T-helper 17 cell (primary cell): ENCODE measurements around the gene TSBP1. TPM values are rescaled to one million over a fixed set of nuclear protein-coding genes. Genes with fewer than 3 reads are reported as not detected.
"Not testable (repeated sequence)": the region's sequence is repeated elsewhere in the genome, so short reads cannot be mapped to it uniquely, and the experiment has no call there.

Experiments used
- ATAC-seq: fragments of 150-1000 bp; cut with Tn5 transposase; 2 replicates; pipeline ENCODE4 v1.10.0; 2021; ENCODE audit warnings: mild to moderate bottlenecking, moderate library complexity
- DNase-seq, 3 donors: peaks; one replicate each; pipeline versions ENCODE4 v3.0.0 to v3.0.0-alpha.2; 2020 to 2021
- H3K9me3 ChIP-seq: one replicate; pipeline ENCODE4 v1.7.0; 2013; ENCODE audit warnings: low read length, mild to moderate bottlenecking; ENCODE audit not compliant: control insufficient read depth, poor library complexity, severe bottlenecking
- H3K27ac Mint-ChIP-seq: one replicate; pipeline ENCODE4 v1.8.0; 2022; ENCODE audit warnings: mild to moderate bottlenecking, moderate library complexity, mixed read lengths
- H3K27me3 Mint-ChIP-seq: one replicate; pipeline ENCODE4 v1.8.0; 2022; ENCODE audit warnings: mixed read lengths
- H3K36me3 Mint-ChIP-seq: one replicate; pipeline ENCODE4 v1.8.0; 2022; ENCODE audit warnings: low read depth, mixed read lengths
- H3K4me1 Mint-ChIP-seq: one replicate; pipeline ENCODE4 v1.8.0; 2022; ENCODE audit warnings: mild to moderate bottlenecking, mixed read lengths
- H3K4me3 Mint-ChIP-seq: one replicate; pipeline ENCODE4 v1.8.0; 2022; ENCODE audit warnings: mild to moderate bottlenecking, moderate library complexity, mixed read lengths
- total RNA-seq, 4 donors: library from RNA in 2 of 4; stranded (reverse) in 2 of 4; gene quantifications; one replicate each; pipeline ENCODE4 v1.2.3 and lab custom pipeline; 2022 to 2026

TSBP1 gene
- total RNA-seq, 2 donors from 2014 or later = not detected

- H3K9me3 ChIP-seq = no peaks in the 10 kb centered on the region
- H3K36me3 Mint-ChIP-seq = peaks cover 5% of the 10 kb centered on the region
- no peaks in the 10 kb centered on the region for H3K4me1 Mint-ChIP-seq
- H3K27ac Mint-ChIP-seq = no peak overlapping the region
- DNase-seq (no peak), ATAC-seq (no peak)
- H3K4me3 Mint-ChIP-seq = no peak overlapping the region
- H3K27me3 Mint-ChIP-seq = peaks cover 62% of the 10 kb centered on the region
These were observed 80.2 kb downstream of the TSBP1 start for GRCh38 chr6:32291543-32291942.

- Mint-ChIP-seq H3K4me3 (no peak overlapping the region), H3K27ac (no peak overlapping the region), H3K27me3 (peaks cover 63% of the 10 kb centered on the region), H3K4me1 (no peaks in the 10 kb centered on the region), H3K36me3 (peaks cover 5% of the 10 kb centered on the region)
- no peaks in the 10 kb centered on the region for H3K9me3 ChIP-seq
- DNase-seq (no peak), ATAC-seq (no peak)
These were observed 80.7 kb downstream of the TSBP1 start for GRCh38 chr6:32290886-32291450.

- no peaks in the 10 kb centered on the region for H3K9me3 ChIP-seq
- DNase-seq = no peak
- Mint-ChIP-seq H3K4me1 (no peaks in the 10 kb centered on the region), H3K4me3 (no peak overlapping the region), H3K36me3 (peaks cover 5% of the 10 kb centered on the region), H3K27me3 (peaks cover 56% of the 10 kb centered on the region), H3K27ac (no peak overlapping the region)
- no peak for ATAC-seq
These were observed 83.3 kb downstream of the TSBP1 start for GRCh38 chr6:32288426-32288825.

- not testable (repeated sequence) for H3K4me1 Mint-ChIP-seq, H3K9me3 ChIP-seq, ATAC-seq, H3K27ac Mint-ChIP-seq, DNase-seq, H3K4me3 Mint-ChIP-seq, H3K36me3 Mint-ChIP-seq
- peaks cover 28% of the 10 kb centered on the region for H3K27me3 Mint-ChIP-seq
These were observed 97.7 kb downstream of the TSBP1 start for GRCh38 chr6:32273801-32274577.

GRCh38 chr6:32271429-32271828, 100.3 kb downstream of the TSBP1 start:
- DNase-seq (no peak), ATAC-seq (no peak)
- Mint-ChIP-seq H3K27ac (no peak overlapping the region), H3K4me3 (peak overlapping the region; percentile 13), H3K36me3 (peaks cover 6% of the 10 kb centered on the region), H3K4me1 (peaks cover 8% of the 10 kb centered on the region), H3K27me3 (peaks cover 13% of the 10 kb centered on the region)
- no peaks in the 10 kb centered on the region for H3K9me3 ChIP-seq

- peaks cover 11% of the 10 kb centered on the region for H3K27me3 Mint-ChIP-seq
- H3K4me1 Mint-ChIP-seq, H3K4me3 Mint-ChIP-seq, H3K36me3 Mint-ChIP-seq, H3K9me3 ChIP-seq, ATAC-seq, DNase-seq, H3K27ac Mint-ChIP-seq: not testable (repeated sequence)
These were observed 103.2 kb downstream of the TSBP1 start for GRCh38 chr6:32268459-32268858.

GRCh38 chr6:32267035-32267434, 104.7 kb downstream of the TSBP1 start:
- Mint-ChIP-seq H3K4me1 (peaks cover 8% of the 10 kb centered on the region), H3K27me3 (peaks cover 4% of the 10 kb centered on the region), H3K4me3 (no peak overlapping the region), H3K36me3 (no peaks in the 10 kb centered on the region), H3K27ac (no peak overlapping the region)
- DNase-seq (no peak), ATAC-seq (no peak)
- H3K9me3 ChIP-seq = no peaks in the 10 kb centered on the region

- not testable (repeated sequence) for H3K4me3 Mint-ChIP-seq, H3K36me3 Mint-ChIP-seq, H3K27me3 Mint-ChIP-seq, H3K9me3 ChIP-seq, ATAC-seq, DNase-seq, H3K27ac Mint-ChIP-seq
- peaks cover 15% of the 10 kb centered on the region for H3K4me1 Mint-ChIP-seq
These were observed 114.4 kb downstream of the TSBP1 start for GRCh38 chr6:32257262-32257661.

- Mint-ChIP-seq H3K36me3 (no peaks in the 10 kb centered on the region), H3K27ac (peak overlapping the region; percentile 88), H3K4me1 (peaks cover 23% of the 10 kb centered on the region), H3K27me3 (peaks cover 6% of the 10 kb centered on the region), H3K4me3 (peak overlapping the region; percentile 86)
- no peaks in the 10 kb centered on the region for H3K9me3 ChIP-seq
- peak; percentile 98 for ATAC-seq
- peak; percentile 32 to 55 (median 46) for DNase-seq
These were observed 116.2 kb downstream of the TSBP1 start for GRCh38 chr6:32255199-32256153.

GRCh38 chr6:32254761-32255198, 116.9 kb downstream of the TSBP1 start:
- H3K4me1 Mint-ChIP-seq = peaks cover 23% of the 10 kb centered on the region
- peak overlapping the region; percentile 88 for H3K27ac Mint-ChIP-seq
- DNase-seq = no peak
- H3K4me3 Mint-ChIP-seq = peak overlapping the region; percentile 86
- no peaks in the 10 kb centered on the region for H3K9me3 ChIP-seq
- H3K27me3 Mint-ChIP-seq = no peaks in the 10 kb centered on the region
- no peaks in the 10 kb centered on the region for H3K36me3 Mint-ChIP-seq
- ATAC-seq = no peak

- no peaks in the 10 kb centered on the region for H3K36me3 Mint-ChIP-seq
- no peaks in the 10 kb centered on the region for H3K27me3 Mint-ChIP-seq
- ATAC-seq (peak; percentile 25), DNase-seq (no peak)
- no peaks in the 10 kb centered on the region for H3K9me3 ChIP-seq
- H3K27ac Mint-ChIP-seq = peak overlapping the region; percentile 44
- H3K4me1 Mint-ChIP-seq = peaks cover 23% of the 10 kb centered on the region
- H3K4me3 Mint-ChIP-seq = no peak overlapping the region
These were observed 119.2 kb downstream of the TSBP1 start for GRCh38 chr6:32252331-32253009.

- DNase-seq = no peak
- H3K36me3 Mint-ChIP-seq = no peaks in the 10 kb centered on the region
- no peak for ATAC-seq
- no peak overlapping the region for H3K27ac Mint-ChIP-seq
- H3K4me3 Mint-ChIP-seq = no peak overlapping the region
- no peaks in the 10 kb centered on the region for H3K9me3 ChIP-seq
- no peaks in the 10 kb centered on the region for H3K27me3 Mint-ChIP-seq
- peaks cover 21% of the 10 kb centered on the region for H3K4me1 Mint-ChIP-seq
These were observed 122.4 kb downstream of the TSBP1 start for GRCh38 chr6:32249262-32249661.

GRCh38 chr6:32247401-32247800, 124.3 kb downstream of the TSBP1 start:
- no peaks in the 10 kb centered on the region for H3K27me3 Mint-ChIP-seq
- H3K27ac Mint-ChIP-seq = no peak overlapping the region
- H3K9me3 ChIP-seq = no peaks in the 10 kb centered on the region
- no peak for ATAC-seq
- H3K4me3 Mint-ChIP-seq = no peak overlapping the region
- DNase-seq = no peak
- H3K4me1 Mint-ChIP-seq = peaks cover 15% of the 10 kb centered on the region
- peaks cover 1% of the 10 kb centered on the region for H3K36me3 Mint-ChIP-seq
